Kidney (tissue), 14 donors: ENCODE measurements around the gene SELPLG. TPM values are rescaled to one million over a fixed set of nuclear protein-coding genes. Genes with fewer than 3 reads are reported as not detected.
A peak's percentile ranks its signal among the peaks of the same experiment; 100 is the strongest.

Experiments
- DNase-seq, 5 donors: peaks; one replicate each; pipeline ENCODE4 v3.0.0-alpha.2; 2013 to 2020
- FAIRE-seq: peaks from 2 replicates; lab custom pipeline; 2012; peaks lifted over from hg19 to GRCh38; lab: Jason Lieb, UNC
- H3K27ac ChIP-seq, 2 donors: one replicate each; pipeline ENCODE4 v1.7.0; 2013; ENCODE audit warnings: low read depth in 2 of 2, low read length in 2 of 2, inconsistent platforms in 1 of 2
- H3K27me3 ChIP-seq: one replicate; pipeline ENCODE4 v1.7.1; 2013; ENCODE audit warnings: low read length, inconsistent platforms; ENCODE audit not compliant: control insufficient read depth, insufficient read depth
- H3K36me3 ChIP-seq, 3 donors: one replicate each; pipeline versions ENCODE4 v1.7.0 to v1.7.1; 2013; ENCODE audit warnings: low read length in 3 of 3, control low read depth in 1 of 3, inconsistent platforms in 1 of 3; ENCODE audit not compliant: insufficient read depth in 3 of 3, control insufficient read depth in 2 of 3
- H3K4me1 ChIP-seq, 3 donors: one replicate each; pipeline versions ENCODE4 v1.7.0 to v1.7.1; 2013; ENCODE audit warnings: low read length in 3 of 3, inconsistent platforms in 1 of 3, low read depth in 1 of 3; ENCODE audit not compliant: control insufficient read depth in 2 of 3, insufficient read depth in 2 of 3
- H3K4me3 ChIP-seq, 3 donors: one replicate each; pipeline versions ENCODE4 v1.7.0 to v1.8.1; 2013; ENCODE audit warnings: low read length in 3 of 3, control low read depth in 1 of 3, inconsistent platforms in 1 of 3
- H3K9ac ChIP-seq, 3 donors: one replicate each; pipeline versions ENCODE4 v1.7.0 to v1.7.1; 2013; ENCODE audit warnings: low read length in 3 of 3, control low read depth in 1 of 3, inconsistent platforms in 1 of 3
- H3K9me3 ChIP-seq, 3 donors: one replicate each; pipeline versions ENCODE4 v1.7.0 to v1.7.1; 2013; ENCODE audit warnings: low read length in 3 of 3, control low read depth in 1 of 3, inconsistent platforms in 1 of 3; ENCODE audit not compliant: control insufficient read depth in 2 of 3, insufficient read depth in 1 of 3
- CTCF ChIP-seq: IDR thresholded peaks from 3 replicates; pipeline ENCODE4 v1.5.1; 2012; ENCODE audit warnings: mild to moderate bottlenecking, moderate library complexity, borderline replicate concordance; ENCODE audit not compliant: insufficient read depth; ENCODE audit errors: extremely low read depth
- intact Hi-C: fragments of 100-400 bp; cut with DNase I; formaldehyde crosslinking; loops from one replicate; pipeline ENCODE4 v1.11.1; 2022
- polyA plus RNA-seq: library from polyadenylated mRNA; stranded (reverse); fragments of 350-450 nt; fragmentation: Illumina TruSeq; extraction: RNeasy Lipid Tissue Mini Kit (QIAGEN cat#74804); gene quantifications from one replicate; pipeline ENCODE4 v1.2.3, GENCODE V29; 2014; ENCODE audit warnings: low read depth, low replicate concordance; ENCODE audit not compliant: insufficient read depth
- total RNA-seq: library from RNA; stranded (reverse); fragmentation: NEBNext Ultra II Directional; extraction: Animal tissue kit (Norgen Biotek cat#: 25700); gene quantifications from one replicate; pipeline ENCODE4 v1.2.1, GENCODE V29; 2021
- donor health status: control.
- donor health status: control.
- donor health status: control.
- donor health status: control.
- donor health status: control.
- donor health status: DM: yes; HTN: yes; CAD: no.
- donor health status: Normal renal cell carcinoma (clear cell type).

Gene SELPLG
- total and polyA plus RNA-seq, 2 donors from 2014 or later: 3.7 to 14.3 TPM

DNA sequence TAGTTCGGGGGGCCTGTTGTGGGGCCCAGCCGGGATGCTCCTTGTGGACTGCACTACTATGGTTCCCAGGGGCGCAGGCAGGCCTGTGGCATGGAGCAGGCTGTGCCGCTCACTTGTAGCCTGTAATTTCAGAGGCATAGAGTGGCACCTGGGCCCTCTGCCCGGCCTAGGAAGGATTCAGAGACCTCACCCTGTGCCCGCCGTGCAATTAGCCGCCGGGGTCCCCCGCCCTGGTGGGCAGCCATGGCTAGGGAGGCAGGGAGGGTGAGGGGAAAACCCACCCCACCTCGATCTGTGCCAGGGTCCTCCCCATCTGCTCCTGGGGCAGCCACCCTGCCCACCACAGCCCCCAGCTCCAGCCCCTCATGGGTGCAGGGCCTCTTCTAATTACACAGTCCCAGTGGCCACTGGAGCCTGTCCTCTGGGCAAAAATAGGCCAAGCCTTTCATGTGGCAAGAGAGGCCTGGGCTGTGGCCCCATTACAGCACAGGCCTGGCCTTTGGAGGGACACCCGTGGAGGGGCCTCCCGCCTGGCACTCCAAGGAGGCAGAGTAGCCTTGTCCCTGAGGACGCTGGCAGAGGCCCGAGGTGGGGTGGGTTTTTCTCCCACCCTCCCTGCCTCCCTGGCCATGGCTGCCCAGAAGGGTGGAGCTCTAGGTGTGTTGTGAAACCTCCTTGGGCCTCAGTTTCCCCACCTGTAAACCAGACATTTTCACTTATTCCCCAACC lies 30.6 kb downstream of the SELPLG start:
- no peak for TF ChIP-seq CTCF
- intact Hi-C loops: no loop called here
- FAIRE-seq: no peak
- Histone ChIP-seq H3K27me3 (no peaks in the 10 kb centered on the region), H3K4me1 (no peaks in the 10 kb centered on the region), H3K4me3 (no peak overlapping the region), H3K9ac (no peak overlapping the region), H3K36me3 (no peaks in the 10 kb centered on the region), H3K9me3 (no peaks in the 10 kb centered on the region), H3K27ac (no peak overlapping the region)
- peak in 1 of 5 donors; percentile 56 for DNase-seq

GRCh38 chr12:108602209-108602705 lies 31.4 kb downstream of the SELPLG start:
- TF ChIP-seq CTCF: no peak
- no peak for FAIRE-seq
- no peak overlapping the region for H3K27ac ChIP-seq

DNA sequence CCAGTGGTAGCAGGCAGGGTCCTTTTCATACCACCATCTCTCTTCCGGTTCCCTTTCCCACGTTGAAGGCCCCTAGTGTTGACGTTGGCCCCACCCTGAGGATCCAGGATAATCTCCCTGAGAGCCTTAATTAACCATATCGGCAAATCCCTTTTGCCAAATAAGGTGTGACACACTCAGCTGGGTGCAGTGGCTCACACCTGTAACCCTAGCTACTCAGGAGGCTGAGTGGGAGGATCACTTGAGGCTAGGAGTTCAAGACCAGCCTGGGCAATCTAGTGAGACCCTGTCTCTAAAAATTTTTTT lies 33.0 kb downstream of the SELPLG start:
- FAIRE-seq (no peak), DNase-seq (no peak)
- Histone ChIP-seq H3K4me3 (no peak overlapping the region), H3K36me3 (no peaks in the 10 kb centered on the region), H3K27ac (no peak overlapping the region), H3K4me1 (no peaks in the 10 kb centered on the region), H3K9me3 (no peaks in the 10 kb centered on the region), H3K27me3 (no peaks in the 10 kb centered on the region), H3K9ac (no peak overlapping the region)
- intact Hi-C loops: no loop called here
- no peak for TF ChIP-seq CTCF

More at GRCh38 chr12:108602209-108602705, 31.4 kb downstream of the SELPLG start:
- H3K4me1 ChIP-seq: no peaks in the 10 kb centered on the region
- no peaks in the 10 kb centered on the region for H3K36me3 ChIP-seq
- intact Hi-C loops: no loop called here
- H3K9me3 ChIP-seq: no peaks in the 10 kb centered on the region
- no peaks in the 10 kb centered on the region for H3K27me3 ChIP-seq
- H3K9ac ChIP-seq: no peak overlapping the region
- H3K4me3 ChIP-seq: no peak overlapping the region
- no peak for DNase-seq
